ENCODE measurements around the gene UVRAG. TPM values are rescaled to one million over a fixed set of nuclear protein-coding genes. Genes with fewer than 3 reads are reported as not detected.

Gene UVRAG
- 10 to 100 TPM; 12.2 to 18.3 (median 14.7) TPM for total RNA-seq
- polyA plus RNA-seq, result 1 to 10 TPM; 5.0 to 7.8 TPM
- long read RNA-seq, donor 1, full-length matches to known transcripts, result 34 of 38 reads
- long read RNA-seq, donor 1, partial matches to known transcripts, result 2 of 38 reads
- long read RNA-seq, donor 1, other reads (novel, unspliced or antisense), result 2 of 38 reads
- long read RNA-seq, donor 2, full-length matches to known transcripts, result 29 of 38 reads
- long read RNA-seq, donor 2, partial matches to known transcripts, result 5 of 38 reads
- long read RNA-seq, donor 2, other reads (novel, unspliced or antisense), result 4 of 38 reads
- long read RNA-seq, donor 3, full-length matches to known transcripts, result 25 of 41 reads
- long read RNA-seq, donor 3, partial matches to known transcripts, result 12 of 41 reads
- long read RNA-seq, donor 3, other reads (novel, unspliced or antisense), result 4 of 41 reads

DNA sequence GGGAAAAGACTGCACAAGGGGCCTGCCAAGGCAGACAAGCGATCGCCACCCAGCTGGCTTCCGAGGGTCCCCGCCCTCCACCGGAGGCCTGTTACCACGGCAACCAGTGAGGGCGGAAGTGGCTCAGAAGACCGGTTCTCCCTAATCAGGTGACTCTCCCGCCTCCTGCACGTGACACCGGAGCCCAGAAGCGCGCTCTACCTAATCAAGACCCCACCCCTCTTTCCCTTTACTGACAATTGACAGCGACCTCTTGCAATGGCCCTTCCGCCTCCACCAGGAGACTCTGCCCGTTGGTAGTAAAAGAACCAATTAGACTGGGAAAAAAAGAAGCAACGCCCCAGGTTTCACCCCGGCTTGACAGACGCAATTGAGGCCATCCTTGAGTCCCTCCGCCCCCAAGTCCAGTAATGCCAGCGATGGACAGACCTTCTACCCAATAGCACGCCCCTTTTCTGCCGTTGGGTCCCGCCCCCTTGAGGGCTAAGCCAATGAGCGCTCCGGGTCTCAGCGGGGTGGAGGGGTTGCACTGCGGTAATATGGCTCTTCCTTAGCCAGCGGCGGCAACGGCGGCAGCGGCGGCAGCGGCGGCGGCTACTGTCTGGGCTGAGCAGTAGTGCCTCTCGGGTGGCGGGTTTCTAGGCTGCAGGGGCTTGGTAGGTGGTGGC, at the start of gene UVRAG:
Gene UVRAG, plus strand, starts transcription at position 534 of the 668 bp plus-strand sequence. CDS start 198 bp downstream, outside the sequence.
- intact Hi-C loops (cut with DNase I), result no loop called here
- peak within 1 kb of the TSS; percentile 68 to 98 (median 94) for H3K27ac ChIP-seq
- H3K36me3 ChIP-seq, result no peaks in the 10 kb centered on the region
- ATAC-seq, result peak; percentile 96 to 99 (median 97)
- TF ChIP-seq, protein P1, sequence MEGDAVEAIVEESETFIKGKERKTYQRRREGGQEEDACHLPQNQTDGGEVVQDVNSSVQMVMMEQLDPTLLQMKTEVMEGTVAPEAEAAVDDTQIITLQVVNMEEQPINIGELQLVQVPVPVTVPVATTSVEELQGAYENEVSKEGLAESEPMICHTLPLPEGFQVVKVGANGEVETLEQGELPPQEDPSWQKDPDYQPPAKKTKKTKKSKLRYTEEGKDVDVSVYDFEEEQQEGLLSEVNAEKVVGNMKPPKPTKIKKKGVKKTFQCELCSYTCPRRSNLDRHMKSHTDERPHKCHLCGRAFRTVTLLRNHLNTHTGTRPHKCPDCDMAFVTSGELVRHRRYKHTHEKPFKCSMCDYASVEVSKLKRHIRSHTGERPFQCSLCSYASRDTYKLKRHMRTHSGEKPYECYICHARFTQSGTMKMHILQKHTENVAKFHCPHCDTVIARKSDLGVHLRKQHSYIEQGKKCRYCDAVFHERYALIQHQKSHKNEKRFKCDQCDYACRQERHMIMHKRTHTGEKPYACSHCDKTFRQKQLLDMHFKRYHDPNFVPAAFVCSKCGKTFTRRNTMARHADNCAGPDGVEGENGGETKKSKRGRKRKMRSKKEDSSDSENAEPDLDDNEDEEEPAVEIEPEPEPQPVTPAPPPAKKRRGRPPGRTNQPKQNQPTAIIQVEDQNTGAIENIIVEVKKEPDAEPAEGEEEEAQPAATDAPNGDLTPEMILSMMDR (IDR thresholded peaks at IDR 0.05), result peak in 3 of 9 donors; percentile 8 to 34 (median 11)
- H3K9me3 ChIP-seq, result no peaks in the 10 kb centered on the region
- H3K4me1 ChIP-seq, result peaks cover 7 to 48% (median 31%) of the 10 kb centered on the region in 9 donors
- 0% methylated on average over 38 to 39 of the region's 39 CpGs for WGBS, 2 donors
- H3K4me3 ChIP-seq, result peak within 1 kb of the TSS; percentile 77 to 100 (median 94)
- no peaks in the 10 kb centered on the region for H3K27me3 ChIP-seq
- DNase-seq, result peak; percentile 96 to 99

DNA sequence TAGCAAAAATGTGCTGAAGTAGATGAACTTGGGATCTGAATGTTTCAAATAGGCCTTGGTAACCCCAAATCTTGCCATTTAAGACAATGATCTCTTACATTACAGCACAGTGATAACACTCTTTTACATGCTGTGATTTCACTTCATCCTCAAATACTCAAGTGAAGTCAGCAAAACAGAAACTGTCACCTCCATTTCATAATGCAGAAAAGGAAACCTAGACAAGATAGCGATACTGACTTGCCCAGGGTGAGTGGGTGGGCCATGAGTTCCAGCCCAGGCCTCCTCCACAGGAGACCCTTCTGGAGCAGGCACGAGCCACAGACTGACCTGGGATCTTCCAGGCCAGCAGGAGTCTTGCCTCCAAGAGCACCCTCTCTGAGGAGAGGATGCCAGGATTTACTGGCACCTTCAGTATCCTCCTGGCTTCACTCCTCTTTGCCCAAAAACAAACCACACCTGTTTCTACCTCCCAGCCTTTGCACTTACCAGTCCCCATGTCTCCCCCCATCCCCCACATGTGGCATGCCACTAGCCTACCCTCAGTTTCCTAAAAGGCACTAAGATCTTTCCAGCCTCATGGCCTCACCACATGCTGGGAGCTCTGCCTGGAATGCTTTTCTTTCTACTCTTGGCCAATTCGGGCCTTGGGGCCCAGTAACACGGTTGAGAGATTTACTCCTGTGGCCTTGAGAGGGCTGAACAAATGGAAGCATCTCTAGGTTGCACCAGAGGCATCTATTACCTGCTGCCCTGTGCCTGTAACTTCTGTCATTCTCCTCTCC, 48.4 kb upstream of the UVRAG start:
- H3K27me3 ChIP-seq, result peaks cover 0 to 30% (median 22%) of the 10 kb centered on the region in 7 donors
- no peaks in the 10 kb centered on the region for H3K36me3 ChIP-seq
- H3K27ac ChIP-seq, result no peak overlapping the region
- H3K9me3 ChIP-seq, result no peaks in the 10 kb centered on the region
- DNase-seq (no peak), ATAC-seq (no peak)
- peaks cover 7 to 51% (median 16%) of the 10 kb centered on the region in 9 donors for H3K4me1 ChIP-seq
- 61 to 65% methylated on average over 4 of the region's 4 CpGs for WGBS, 2 donors
- intact Hi-C loops (cut with DNase I), result loop anchor here in 5 of 10 donors (5.0 to 10.0 kb wide), 3 partner anchors 52 to 222 kb away; partner anchors contain the start of gene MOGAT2 (in 2 of the 5)
- TF ChIP-seq, protein P1 (IDR thresholded peaks at IDR 0.05), result no peak
- no peak overlapping the region for H3K4me3 ChIP-seq

DNA sequence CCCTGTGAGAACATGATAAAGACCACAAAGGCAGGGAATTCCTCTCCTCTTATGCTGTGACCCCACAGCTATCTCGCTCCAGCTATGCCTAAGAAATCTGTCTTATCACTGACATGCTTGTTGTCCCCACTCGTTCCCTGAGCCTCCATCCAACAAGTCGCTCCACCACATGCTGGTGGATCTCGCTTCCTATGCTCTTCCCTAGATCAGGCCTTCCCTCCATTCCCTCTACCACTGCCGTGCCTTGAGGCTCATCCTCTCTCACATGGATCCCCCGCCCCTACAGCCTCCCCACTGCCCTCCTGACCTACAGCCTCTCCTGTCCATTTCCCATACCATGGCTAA, 47.8 kb upstream of the UVRAG start:
- DNase-seq (no peak), ATAC-seq (no peak)
- 83 to 88% methylated on average over 6 of the region's 6 CpGs for WGBS, 2 donors
- Histone ChIP-seq H3K27me3 (peaks cover 0 to 30% (median 22%) of the 10 kb centered on the region in 7 donors), H3K4me1 (peaks cover 7 to 54% (median 16%) of the 10 kb centered on the region in 9 donors), H3K4me3 (no peak overlapping the region), H3K36me3 (no peaks in the 10 kb centered on the region), H3K27ac (no peak overlapping the region), H3K9me3 (no peaks in the 10 kb centered on the region)
- intact Hi-C loops (cut with DNase I), result loop anchor here in 5 of 10 donors (5.0 to 10.0 kb wide), 3 partner anchors 52 to 222 kb away; partner anchors contain the start of gene MOGAT2 (in 2 of the 5)
- TF ChIP-seq, protein P1 (IDR thresholded peaks at IDR 0.05), result no peak

DNA sequence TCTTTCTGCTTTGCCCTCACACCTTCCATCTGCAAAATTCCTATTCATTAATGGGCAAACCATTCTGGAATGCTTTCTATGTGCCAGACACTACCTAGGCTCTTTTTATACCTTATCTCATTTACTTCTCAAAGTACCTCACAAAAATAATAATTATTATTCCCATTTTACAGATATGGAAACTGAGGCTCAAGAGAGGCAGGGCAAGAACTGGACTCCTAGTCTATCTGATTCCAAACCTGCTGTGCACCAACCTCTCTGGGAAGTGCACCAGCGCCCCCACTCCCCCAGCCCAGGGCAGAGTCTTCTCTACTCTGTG, 47.3 kb upstream of the UVRAG start:
- peaks cover 0 to 30% (median 22%) of the 10 kb centered on the region in 7 donors for H3K27me3 ChIP-seq
- ATAC-seq (no peak), DNase-seq (no peak)
- intact Hi-C loops (cut with DNase I), result loop anchor here in 6 of 10 donors (1.0 to 10.0 kb wide), 4 partner anchors 53 to 223 kb away; partner anchors contain the start of gene MOGAT2 (in 2 of the 6)
- TF ChIP-seq, protein P1 (IDR thresholded peaks at IDR 0.05), result no peak
- H3K4me3 ChIP-seq, result peak overlapping the region in 2 of 10 donors; percentile 65 to 68
- peaks cover 7 to 54% (median 16%) of the 10 kb centered on the region in 9 donors for H3K4me1 ChIP-seq
- WGBS, 2 donors, result 35 to 50% methylated on average over 1 of the region's 1 CpG
- no peaks in the 10 kb centered on the region for H3K9me3 ChIP-seq
- no peaks in the 10 kb centered on the region for H3K36me3 ChIP-seq
- H3K27ac ChIP-seq, result no peak overlapping the region
